Femur (tissue), 1 donor: ENCODE results near the gene PRKAR1B.
A peak's percentile ranks its signal among the peaks of the same experiment; 100 is the strongest.

Source experiments
- DNase-seq: peaks from one replicate; pipeline ENCODE4 v3.0.0-alpha.2; 2017

The PRKAR1B gene

GRCh38 chr7:517774-518629 is 209.1 kb downstream of the PRKAR1B start:
- DNase-seq, result peak; percentile 73

- DNase-seq, result peak; percentile 70
Measured at GRCh38 chr7:516606-517456, 210.2 kb downstream of the PRKAR1B start.

GRCh38 chr7:516216-516605 is 210.9 kb downstream of the PRKAR1B start:
- DNase-seq, result no peak

GRCh38 chr7:515628-516027 is 211.5 kb downstream of the PRKAR1B start:
- no peak for DNase-seq

- no peak for DNase-seq
Measured at GRCh38 chr7:514651-515598, 212.2 kb downstream of the PRKAR1B start.

- DNase-seq, result no peak
Measured at GRCh38 chr7:514242-514641, 212.8 kb downstream of the PRKAR1B start.

GRCh38 chr7:513521-514166 is 213.4 kb downstream of the PRKAR1B start:
- no peak for DNase-seq

- DNase-seq, result no peak
Measured at GRCh38 chr7:512541-513311, 214.4 kb downstream of the PRKAR1B start.

- no peak for DNase-seq
Measured at GRCh38 chr7:512146-512510, 215.0 kb downstream of the PRKAR1B start.

GRCh38 chr7:511476-512145 is 215.5 kb downstream of the PRKAR1B start:
- peak; percentile 15 for DNase-seq

GRCh38 chr7:510782-511281 is 216.2 kb downstream of the PRKAR1B start:
- peak; percentile 15 for DNase-seq

- peak; percentile 14 for DNase-seq
Measured at GRCh38 chr7:510131-510481, 217.0 kb downstream of the PRKAR1B start.

- peak; percentile 12 for DNase-seq
Measured at GRCh38 chr7:509426-510130, 217.5 kb downstream of the PRKAR1B start.

- peak; percentile 13 for DNase-seq
Measured at GRCh38 chr7:508461-509170, 218.5 kb downstream of the PRKAR1B start.

GRCh38 chr7:507623-508300 is 219.3 kb downstream of the PRKAR1B start:
- peak; percentile 17 for DNase-seq

- DNase-seq, result peak; percentile 20
Measured at GRCh38 chr7:506921-507622, 220.0 kb downstream of the PRKAR1B start.

- peak; percentile 13 for DNase-seq
Measured at GRCh38 chr7:506391-506831, 220.7 kb downstream of the PRKAR1B start.

GRCh38 chr7:505171-505570 is 221.9 kb downstream of the PRKAR1B start:
- DNase-seq, result peak; percentile 10
